ENCODE results near the gene RNF40.

RNF40 gene

GRCh38 chr16:30764816-30765465, 2.8 kb downstream of the RNF40 start:
- DNase-seq = no peak

DNA sequence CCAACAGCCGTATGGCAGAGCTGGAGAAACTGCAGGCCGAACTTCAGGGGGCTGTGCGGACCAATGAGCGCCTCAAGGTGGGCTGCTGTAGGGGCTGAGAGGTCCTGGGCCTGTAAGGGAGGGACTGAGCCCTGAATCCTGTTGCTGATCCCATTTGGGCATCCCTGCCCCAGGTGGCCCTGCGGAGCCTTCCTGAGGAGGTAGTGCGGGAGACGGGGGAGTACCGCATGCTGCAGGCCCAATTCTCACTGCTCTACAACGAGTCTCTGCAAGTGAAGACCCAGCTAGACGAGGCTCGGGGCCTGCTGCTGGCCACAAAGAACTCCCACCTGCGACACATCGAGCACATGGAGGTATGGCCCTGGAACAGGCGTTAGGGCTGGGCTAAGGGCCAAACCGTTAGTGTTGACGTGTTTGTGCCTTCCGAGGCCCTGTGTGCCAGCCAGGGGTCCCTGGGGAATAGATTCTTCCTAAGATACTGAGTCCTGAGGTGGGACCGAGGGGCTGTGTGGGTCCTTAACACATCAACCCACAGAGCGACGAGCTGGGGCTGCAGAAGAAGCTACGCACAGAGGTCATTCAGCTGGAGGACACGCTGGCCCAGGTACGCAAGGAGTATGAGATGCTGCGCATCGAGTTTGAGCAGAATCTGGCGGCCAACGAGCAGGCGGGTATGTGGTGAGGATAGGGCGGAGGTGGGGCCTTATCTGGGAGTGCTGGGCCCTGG, 4.2 kb downstream of the RNF40 start:
- DNase-seq = no peak

GRCh38 chr16:30766933-30767284, 4.8 kb downstream of the RNF40 start:
- DNase-seq = no peak

- no peak for DNase-seq
Measured at GRCh38 chr16:30767767-30768465, 5.8 kb downstream of the RNF40 start.

DNA sequence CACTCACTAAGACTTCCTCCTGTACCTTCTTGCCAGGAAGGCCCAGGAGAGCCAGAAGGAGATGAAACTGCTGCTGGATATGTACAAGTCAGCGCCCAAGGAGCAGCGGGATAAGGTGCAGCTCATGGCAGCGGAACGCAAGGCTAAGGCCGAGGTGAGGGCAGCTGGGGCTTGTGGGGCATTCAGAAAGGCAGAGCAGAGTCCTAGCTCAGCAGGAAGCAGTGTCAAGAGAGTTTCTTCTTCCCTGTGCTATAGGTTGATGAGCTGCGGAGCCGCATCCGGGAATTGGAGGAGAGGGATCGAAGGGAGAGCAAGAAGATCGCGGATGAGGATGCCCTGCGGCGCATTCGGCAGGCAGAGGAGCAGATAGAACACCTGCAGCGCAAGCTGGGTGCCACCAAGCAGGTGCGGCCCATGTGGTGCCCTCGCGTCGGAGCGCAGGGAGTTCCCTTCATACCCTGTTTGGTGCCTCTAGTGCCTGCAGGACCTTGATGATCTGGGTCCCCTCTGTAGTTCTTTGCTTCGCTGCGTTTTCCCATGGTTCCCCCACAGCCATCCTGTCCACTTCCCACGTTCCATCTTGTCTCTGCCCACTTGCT, 6.6 kb downstream of the RNF40 start:
- DNase-seq = no peak

GRCh38 chr16:30769379-30770089, 7.4 kb downstream of the RNF40 start:
- no peak for DNase-seq

GRCh38 chr16:30771726-30772125, 9.6 kb downstream of the RNF40 start:
- DNase-seq = no peak

- DNase-seq = no peak
Measured at GRCh38 chr16:30773826-30774225, 11.7 kb downstream of the RNF40 start.

- no peak for DNase-seq
Measured at GRCh38 chr16:30774367-30775130, 12.4 kb downstream of the RNF40 start.

- no peak for DNase-seq
Measured at GRCh38 chr16:30775131-30775391, 12.9 kb downstream of the RNF40 start.

GRCh38 chr16:30775392-30776188, 13.5 kb downstream of the RNF40 start:
- peak; percentile 68 to 90 for DNase-seq

GRCh38 chr16:30777591-30778297, 15.6 kb downstream of the RNF40 start:
- no peak for DNase-seq

DNA sequence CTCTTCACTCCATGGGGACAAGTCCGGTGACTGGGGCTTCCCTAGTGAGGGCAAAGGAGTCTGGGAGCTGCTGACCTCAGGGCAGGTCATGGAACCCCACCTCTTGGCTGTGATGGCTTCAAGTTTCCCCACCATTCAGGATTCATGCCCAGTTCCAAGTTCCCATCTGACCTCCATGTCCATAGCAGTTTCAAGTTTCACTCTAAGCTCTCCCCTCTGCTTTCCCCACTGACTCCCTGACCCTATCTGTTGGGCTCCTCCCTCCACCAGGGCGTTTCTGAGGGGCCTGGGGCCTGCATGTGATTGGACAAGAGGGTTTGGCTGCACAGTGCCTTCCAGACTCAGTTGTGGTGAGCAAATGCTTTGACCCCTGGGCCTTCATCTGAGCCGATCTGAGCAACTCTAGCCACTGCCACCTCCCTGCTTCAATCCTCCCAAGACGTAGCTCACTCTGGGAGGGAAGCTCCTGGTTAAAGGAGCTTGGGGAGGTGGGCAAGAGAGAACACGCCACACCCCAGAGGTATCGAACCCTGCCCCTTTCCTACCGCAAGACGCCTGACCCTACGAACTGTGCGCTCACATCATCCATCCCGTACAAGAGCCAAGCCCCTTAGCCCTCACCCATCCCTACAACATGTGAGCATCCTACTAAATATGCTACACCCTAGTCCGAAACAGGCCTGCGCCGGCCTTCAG, 16.6 kb downstream of the RNF40 start:
- DNase-seq = no peak

DNA sequence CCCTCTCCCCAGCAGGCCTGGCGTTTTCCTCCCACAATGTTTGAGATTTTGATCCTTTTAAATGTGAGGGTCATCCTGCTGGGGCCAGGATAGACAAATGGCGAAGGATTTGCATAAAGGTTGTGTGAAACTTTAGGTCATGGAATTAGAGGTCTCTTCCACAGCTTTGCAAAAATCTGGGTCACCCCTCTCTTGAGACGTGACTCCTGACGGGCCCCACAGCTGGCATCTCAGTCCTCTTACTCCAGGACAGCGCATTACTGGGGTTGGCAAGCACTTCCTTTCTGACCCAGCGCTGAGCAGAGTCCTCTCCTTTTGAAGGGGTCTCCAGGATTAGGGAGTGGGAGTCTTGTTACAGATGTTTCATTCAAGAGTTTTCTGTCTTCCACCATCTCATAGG, 17.5 kb downstream of the RNF40 start:
- no peak for DNase-seq

- no peak for DNase-seq
Measured at GRCh38 chr16:30780021-30780420, 17.9 kb downstream of the RNF40 start.

DNA sequence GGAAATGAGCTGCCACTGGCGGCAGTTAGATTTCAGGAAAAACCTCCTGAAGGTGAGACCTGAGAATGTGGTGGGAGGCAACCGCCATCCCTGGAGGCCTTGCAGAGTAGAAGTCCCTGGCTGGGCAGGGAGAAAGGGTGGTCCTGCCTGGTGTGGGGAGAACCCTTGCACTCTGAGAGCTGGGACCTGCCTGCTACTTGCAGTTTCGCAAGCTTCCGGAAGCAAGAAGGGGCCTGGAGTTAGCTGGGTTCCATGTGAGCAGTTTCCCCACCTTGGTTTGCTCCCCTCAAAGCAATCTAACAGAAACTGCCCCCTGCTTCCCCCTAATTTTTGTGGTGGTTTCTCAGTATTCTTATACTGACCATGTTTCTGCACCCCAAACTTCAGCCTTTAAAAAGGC, 18.4 kb downstream of the RNF40 start:
- no peak for DNase-seq

DNA sequence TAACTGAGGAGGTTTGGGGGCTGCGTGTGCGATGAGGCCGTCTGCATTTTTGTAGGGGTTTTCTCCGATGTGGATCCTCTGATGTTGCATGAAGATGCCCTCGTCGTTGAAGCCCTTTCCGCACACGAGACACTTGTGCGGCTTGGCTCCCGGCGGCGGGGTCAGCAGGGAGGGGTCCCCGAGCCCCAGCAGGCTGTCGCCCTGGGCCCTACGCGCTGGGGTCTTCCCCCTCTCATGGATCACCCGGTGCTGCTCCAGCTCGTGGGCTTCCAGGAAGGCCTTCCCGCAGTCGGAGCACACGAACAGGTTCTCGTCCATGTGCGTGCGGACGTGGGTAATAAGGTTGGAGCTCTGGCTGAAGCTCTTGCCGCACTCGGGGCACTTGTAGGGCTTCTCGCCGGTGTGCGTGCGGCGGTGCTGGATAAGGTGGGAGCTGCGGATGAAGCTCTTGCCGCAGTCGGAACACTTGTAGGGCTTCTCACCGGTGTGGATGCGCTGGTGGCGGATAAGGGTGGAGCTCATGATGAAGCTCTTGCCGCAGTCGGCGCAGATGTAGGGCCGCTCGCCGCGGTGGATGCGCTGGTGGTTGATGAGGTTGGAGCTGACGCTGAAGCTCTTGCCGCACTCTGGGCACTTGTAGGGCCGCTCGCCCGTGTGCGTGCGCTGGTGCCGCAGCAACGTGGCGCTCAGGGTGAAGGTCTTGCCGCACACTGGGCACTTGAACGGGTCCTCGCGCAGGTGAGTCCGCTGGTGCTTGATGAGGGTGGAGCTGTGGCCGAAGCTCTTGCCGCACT, 20.6 kb downstream of the RNF40 start:
- DNase-seq = no peak

GRCh38 chr16:30783280-30784109, 21.4 kb downstream of the RNF40 start:
- DNase-seq = no peak

DNA sequence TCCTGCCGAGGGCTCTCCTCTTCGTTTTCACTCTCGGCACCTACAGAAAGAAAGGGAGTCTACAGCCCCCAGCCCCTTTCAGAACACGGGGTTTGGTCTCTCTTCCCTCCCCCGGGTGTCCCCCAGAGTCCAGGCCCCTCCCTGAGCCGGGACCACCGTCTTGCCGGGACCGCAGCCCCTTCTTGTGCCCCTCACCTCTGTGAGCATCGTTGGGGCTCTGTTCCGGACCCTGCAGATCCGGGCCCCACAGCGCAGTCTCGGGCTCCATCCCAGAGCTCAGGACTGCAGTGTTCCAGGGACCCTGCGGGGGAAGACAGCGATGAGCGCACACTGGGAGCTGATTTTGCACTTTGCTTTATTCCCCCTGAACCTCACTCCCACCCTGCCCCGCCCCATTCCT, 22.1 kb downstream of the RNF40 start:
- no peak for DNase-seq
